ENCODE data around the gene PITHD1. TPM values are rescaled to one million over a fixed set of nuclear protein-coding genes. Genes with fewer than 3 reads are reported as not detected.

PITHD1 gene
- total RNA-seq, 2 donors from 2014 or later: 31.9 to 32.3 TPM

- H3K4me1 ChIP-seq: peaks cover 43% of the 10 kb centered on the region
- DNase-seq (peak in 3 of 4 donors; percentile 23 to 56 (median 49)), ATAC-seq (no peak)
- no peak overlapping the region for H3K4me3 ChIP-seq
- H3K36me3 ChIP-seq (replicated peaks in 1 of 2; ENCODE audit: insufficient read depth in 1 of 2, low read depth in 2 of 2): no peaks in the 10 kb centered on the region
- no peaks in the 10 kb centered on the region for H3K27me3 ChIP-seq
- H3K9me3 ChIP-seq: no peaks in the 10 kb centered on the region
- TF ChIP-seq, protein P1, sequence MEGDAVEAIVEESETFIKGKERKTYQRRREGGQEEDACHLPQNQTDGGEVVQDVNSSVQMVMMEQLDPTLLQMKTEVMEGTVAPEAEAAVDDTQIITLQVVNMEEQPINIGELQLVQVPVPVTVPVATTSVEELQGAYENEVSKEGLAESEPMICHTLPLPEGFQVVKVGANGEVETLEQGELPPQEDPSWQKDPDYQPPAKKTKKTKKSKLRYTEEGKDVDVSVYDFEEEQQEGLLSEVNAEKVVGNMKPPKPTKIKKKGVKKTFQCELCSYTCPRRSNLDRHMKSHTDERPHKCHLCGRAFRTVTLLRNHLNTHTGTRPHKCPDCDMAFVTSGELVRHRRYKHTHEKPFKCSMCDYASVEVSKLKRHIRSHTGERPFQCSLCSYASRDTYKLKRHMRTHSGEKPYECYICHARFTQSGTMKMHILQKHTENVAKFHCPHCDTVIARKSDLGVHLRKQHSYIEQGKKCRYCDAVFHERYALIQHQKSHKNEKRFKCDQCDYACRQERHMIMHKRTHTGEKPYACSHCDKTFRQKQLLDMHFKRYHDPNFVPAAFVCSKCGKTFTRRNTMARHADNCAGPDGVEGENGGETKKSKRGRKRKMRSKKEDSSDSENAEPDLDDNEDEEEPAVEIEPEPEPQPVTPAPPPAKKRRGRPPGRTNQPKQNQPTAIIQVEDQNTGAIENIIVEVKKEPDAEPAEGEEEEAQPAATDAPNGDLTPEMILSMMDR (IDR thresholded peaks at IDR 0.05): no peak
- no peak for TF ChIP-seq POLR2A (IDR thresholded peaks at IDR 0.05)
- 45 to 59% methylated on average over 13 to 20 of the region's 20 CpGs for WGBS, 2 donors
- peak overlapping the region in 1 of 4 donors; percentile 96 for H3K27ac ChIP-seq
- intact Hi-C loops (cut with DNase I): no loop called here
Observed at GRCh38 chr1:23797478-23798448, 19.5 kb downstream of the PITHD1 start.

DNA sequence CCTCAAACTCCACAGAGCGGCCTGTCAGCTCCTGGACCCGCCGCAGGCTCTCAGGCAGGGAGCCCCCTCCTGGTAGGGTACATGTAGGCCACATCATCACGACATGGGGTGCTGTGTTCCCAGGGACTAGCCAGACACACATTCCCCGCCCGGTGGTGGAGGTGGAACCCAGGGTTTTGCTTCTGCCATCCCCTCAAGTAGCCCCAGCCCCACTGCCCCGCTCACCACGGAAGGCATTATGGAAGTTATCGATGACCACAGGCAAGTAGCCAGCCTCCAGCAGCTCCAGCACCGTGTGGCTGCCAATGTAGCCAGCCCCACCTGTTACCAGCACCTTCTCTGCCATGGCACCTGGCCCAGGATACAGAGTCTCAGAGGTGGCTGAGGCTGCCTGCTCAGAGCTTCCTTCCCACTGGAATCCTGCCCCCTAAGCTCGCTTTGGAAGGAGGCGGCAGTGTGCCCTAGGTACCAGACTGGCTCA, 20.5 kb downstream of the PITHD1 start:
- no peak for ATAC-seq
- WGBS, 2 donors: 53% methylated on average over 10 of the region's 12 CpGs; no CpG with 5 or more reads in 1 of the 2 donors

GRCh38 chr1:23799255-23799569, 21.0 kb downstream of the PITHD1 start:
- ATAC-seq: no peak
- H3K27me3 ChIP-seq: no peaks in the 10 kb centered on the region
- no peak overlapping the region for H3K4me3 ChIP-seq
- 53 to 75% methylated on average over 7 of the region's 7 CpGs for WGBS, 2 donors
- H3K27ac ChIP-seq: peak overlapping the region; percentile 94 to 97 (median 96)
- H3K36me3 ChIP-seq (replicated peaks in 1 of 2; ENCODE audit: insufficient read depth in 1 of 2, low read depth in 2 of 2): no peaks in the 10 kb centered on the region
- DNase-seq: no peak
- peaks cover 33% of the 10 kb centered on the region for H3K4me1 ChIP-seq
- intact Hi-C loops (cut with DNase I): no loop called here
- H3K9me3 ChIP-seq: no peaks in the 10 kb centered on the region
- TF ChIP-seq, protein P1 (IDR thresholded peaks at IDR 0.05): no peak

More for the DNA sequence above, 20.5 kb downstream of the PITHD1 start:
- H3K27ac ChIP-seq: peak overlapping the region; percentile 94 to 97 (median 96)
- no peak overlapping the region for H3K4me3 ChIP-seq
- DNase-seq: peak; percentile 65 to 87 (median 77)
- intact Hi-C loops (cut with DNase I): no loop called here
- no peaks in the 10 kb centered on the region for H3K27me3 ChIP-seq
- H3K4me1 ChIP-seq: peaks cover 33% of the 10 kb centered on the region
- H3K36me3 ChIP-seq (replicated peaks in 1 of 2; ENCODE audit: insufficient read depth in 1 of 2, low read depth in 2 of 2): no peaks in the 10 kb centered on the region
- H3K9me3 ChIP-seq: no peaks in the 10 kb centered on the region
- TF ChIP-seq, protein P1 (IDR thresholded peaks at IDR 0.05): peak in 2 of 7 experiments; percentile 7 to 14
- TF ChIP-seq POLR2A (IDR thresholded peaks at IDR 0.05): no peak

DNA sequence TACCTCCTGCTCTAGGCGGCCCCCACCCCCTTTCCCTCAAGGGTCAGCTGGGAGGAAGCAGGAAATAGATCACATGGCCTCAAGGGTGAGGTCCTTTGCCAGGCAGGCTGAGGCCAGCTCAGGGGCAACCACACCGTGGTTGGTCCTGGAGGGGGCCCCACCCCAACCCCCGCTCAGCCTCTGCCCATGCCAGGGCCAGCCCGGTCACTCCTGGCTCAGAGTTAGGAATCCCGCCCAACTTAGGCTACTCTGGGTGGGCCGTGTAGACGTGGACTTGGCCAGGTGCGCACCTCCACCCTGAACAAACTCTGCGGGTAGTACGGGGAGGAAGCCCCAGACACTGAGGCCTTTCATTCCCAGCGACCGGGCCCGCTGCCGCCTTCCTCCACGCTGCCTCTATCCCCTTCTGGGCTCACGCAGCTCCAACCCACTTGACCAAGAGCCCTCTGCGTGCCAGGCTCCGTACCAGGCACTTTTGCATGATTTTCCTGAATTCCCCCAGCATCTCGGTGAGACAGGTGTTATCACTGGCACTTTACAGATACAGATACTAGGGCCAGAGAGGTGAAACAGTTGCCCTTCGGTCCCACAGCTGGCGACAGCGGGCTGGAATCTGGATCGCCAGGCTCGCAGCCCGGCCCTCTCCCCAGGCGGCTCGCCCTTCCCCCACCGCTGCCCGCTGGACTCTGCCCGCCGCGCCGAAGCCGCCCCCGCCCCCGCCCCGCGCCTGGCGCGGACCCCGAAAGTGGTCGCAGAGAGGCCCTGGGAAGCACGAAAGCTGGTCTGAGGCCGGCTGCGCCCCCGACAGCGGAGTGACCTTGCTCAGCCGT, 21.6 kb downstream of the PITHD1 start:
- peak; percentile 63 to 94 (median 73) for DNase-seq
- peak overlapping the region; percentile 94 to 97 (median 96) for H3K27ac ChIP-seq
- peak overlapping the region; percentile 76 to 99 for H3K4me3 ChIP-seq
- TF ChIP-seq, protein P1 (IDR thresholded peaks at IDR 0.05): no peak
- TF ChIP-seq POLR2A (IDR thresholded peaks at IDR 0.05): peak; percentile 63 to 85 (median 67)
- H3K4me1 ChIP-seq: peaks cover 33% of the 10 kb centered on the region
- intact Hi-C loops (cut with DNase I): no loop called here
- H3K36me3 ChIP-seq (replicated peaks in 1 of 2; ENCODE audit: insufficient read depth in 1 of 2, low read depth in 2 of 2): no peaks in the 10 kb centered on the region
- peak; percentile 41 for ATAC-seq
- H3K27me3 ChIP-seq: no peaks in the 10 kb centered on the region
- H3K9me3 ChIP-seq: no peaks in the 10 kb centered on the region
- WGBS, 2 donors: 3 to 13% methylated on average over 5 to 47 of the region's 48 CpGs
